ENCODE data around the gene LRRC52. TPM values are rescaled to one million over a fixed set of nuclear protein-coding genes. Genes with fewer than 3 reads are reported as not detected.

The LRRC52 gene
- not detected for total RNA-seq

DNA sequence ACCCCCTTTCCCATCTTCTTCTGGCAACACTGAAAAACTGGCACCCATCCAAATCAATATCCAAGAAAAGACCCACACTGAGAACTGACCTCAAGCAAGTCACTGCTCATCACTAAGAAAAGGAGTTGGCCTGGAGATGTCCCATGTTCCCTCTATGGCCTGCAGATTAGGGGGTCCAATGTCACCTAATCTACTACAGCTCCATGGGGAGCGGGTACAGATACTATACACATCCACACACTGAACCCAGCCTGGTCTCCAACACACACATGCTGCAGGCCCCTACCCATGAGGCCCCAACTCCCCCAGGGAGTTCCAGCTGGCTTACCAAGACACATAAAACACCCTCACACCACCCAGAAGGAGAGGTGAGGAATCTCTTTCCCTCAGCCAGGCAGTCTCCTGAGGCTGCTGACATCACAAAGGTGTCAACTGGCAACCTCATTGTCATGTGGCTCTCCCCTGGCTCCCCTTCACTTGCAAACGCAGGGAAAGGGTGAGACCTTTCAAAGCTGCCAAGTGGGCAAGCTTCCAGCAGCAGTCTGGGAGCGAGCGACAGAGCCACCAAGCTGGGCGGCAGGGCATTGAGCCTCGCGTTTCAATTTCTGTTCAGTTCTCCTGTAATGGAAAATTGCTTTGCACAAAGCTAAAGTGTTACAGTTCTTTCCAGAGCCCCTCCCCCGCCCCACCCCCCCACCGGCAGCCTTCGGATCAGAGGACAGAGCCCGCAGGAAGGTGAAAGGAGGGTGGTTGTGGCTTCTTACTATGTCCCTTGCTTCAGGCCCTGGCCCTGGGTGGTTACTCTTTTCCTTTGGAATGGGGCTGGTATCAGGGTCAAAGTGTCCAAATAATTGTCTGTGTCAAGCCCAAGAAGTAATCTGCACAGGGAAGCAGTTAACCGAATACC is at the start of gene LRRC52:
LRRC52 (plus strand) TSS at position 469 of the 907 bp plus-strand sequence; CDS start at position 766, 297 bp downstream.
- ATAC-seq (no peak), DNase-seq (no peak)
- H3K4me3 Mint-ChIP-seq: no peak within 1 kb of the TSS
- no peaks in the 10 kb centered on the region for H3K9me3 Mint-ChIP-seq
- no peaks in the 10 kb centered on the region for H3K36me3 Mint-ChIP-seq (ENCODE audit: insufficient read depth)
- peaks cover 37% of the 10 kb centered on the region for H3K27me3 Mint-ChIP-seq (ENCODE audit: low read depth)
- H3K4me1 Mint-ChIP-seq (ENCODE audit: low read depth): no peaks in the 10 kb centered on the region

DNA sequence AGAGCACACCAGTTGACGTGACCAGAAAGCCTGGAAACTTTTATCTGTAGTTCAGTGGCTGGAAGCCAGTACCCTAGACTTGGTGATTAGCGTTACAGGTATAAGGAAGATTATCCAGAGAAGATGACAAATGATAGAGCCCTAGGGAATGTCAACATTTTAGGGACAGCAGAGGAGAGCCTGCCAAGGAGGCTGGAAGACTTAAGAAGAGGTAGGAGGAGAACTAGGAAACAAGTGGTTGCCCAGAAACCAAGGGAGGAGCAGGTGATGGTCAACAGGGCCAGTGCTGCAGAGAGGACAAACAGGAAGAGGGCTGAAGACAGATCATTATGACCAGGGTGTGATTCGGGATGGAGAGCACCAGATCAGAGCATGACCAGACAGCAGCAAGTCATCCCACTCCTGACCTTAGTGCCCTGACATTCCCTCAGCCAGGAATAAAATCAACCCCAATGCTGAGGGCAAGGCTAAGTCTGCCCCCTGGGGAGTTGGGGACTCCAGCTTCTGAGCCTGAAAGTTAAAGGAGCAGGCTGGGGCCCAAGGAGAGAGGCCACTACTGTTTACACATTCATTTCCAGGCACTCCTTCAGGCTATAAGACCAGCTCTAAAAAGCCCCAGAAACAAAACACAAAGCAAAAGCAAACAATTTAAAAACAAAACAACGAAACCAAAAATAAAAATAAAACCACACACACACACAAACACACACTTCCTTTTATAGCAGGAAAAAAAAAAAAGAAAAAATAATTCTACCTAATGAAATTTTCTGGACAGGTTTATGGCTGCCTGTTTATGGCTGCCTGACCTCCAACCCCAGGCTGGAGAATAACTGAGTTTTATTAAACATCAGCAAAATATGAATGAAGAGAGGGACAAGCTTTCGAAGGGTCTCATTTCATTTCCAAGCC is 48.6 kb upstream of the LRRC52 start:
- DNase-seq (no peak), ATAC-seq (no peak)
- Mint-ChIP-seq H3K4me1 (ENCODE audit: low read depth) (no peaks in the 10 kb centered on the region), H3K9me3 (no peaks in the 10 kb centered on the region), H3K4me3 (no peak overlapping the region), H3K36me3 (ENCODE audit: insufficient read depth) (no peaks in the 10 kb centered on the region), H3K27me3 (ENCODE audit: low read depth) (peaks cover 8% of the 10 kb centered on the region)

DNA sequence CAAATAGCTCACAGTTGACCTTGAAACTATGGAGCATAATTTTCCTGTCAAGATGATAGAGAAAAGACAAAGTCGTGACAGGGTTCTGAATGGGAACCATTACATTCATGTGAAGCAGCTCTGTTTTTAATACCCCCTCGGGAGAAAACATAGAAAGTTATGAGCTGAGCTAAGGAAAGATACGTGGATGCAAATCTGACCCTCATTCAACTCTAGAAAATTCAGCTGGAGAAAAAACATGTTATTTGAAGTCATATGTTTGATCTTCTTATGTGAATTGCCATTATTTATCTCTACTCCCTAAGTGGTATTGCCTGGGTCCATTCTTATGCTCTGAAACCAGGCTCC is 48.0 kb upstream of the LRRC52 start:
- ATAC-seq: no peak
- no peaks in the 10 kb centered on the region for H3K9me3 Mint-ChIP-seq
- peaks cover 6% of the 10 kb centered on the region for H3K27me3 Mint-ChIP-seq (ENCODE audit: low read depth)
- H3K36me3 Mint-ChIP-seq (ENCODE audit: insufficient read depth): no peaks in the 10 kb centered on the region
- no peaks in the 10 kb centered on the region for H3K4me1 Mint-ChIP-seq (ENCODE audit: low read depth)
- no peak overlapping the region for H3K4me3 Mint-ChIP-seq
- DNase-seq: no peak

DNA sequence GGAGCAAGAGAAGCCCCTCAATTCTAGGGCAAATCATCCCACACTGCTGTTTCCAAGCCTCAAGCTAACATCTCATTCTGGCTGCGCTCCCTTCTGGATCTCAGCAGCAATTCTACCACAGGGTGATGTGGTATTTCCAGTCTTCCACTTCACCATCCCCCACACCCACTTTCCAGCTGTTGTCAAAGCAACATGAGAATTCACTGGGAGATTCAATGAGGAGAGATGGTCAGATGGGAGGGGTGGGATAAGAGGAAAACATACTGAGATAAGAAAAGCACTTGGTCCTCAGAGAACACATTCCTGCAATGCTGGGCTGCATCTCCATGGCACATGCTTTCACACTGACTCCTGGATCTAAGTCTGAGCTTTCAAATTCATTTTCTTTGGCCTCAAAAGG is 47.3 kb upstream of the LRRC52 start:
- no peaks in the 10 kb centered on the region for H3K36me3 Mint-ChIP-seq (ENCODE audit: insufficient read depth)

GRCh38 chr1:165497069-165498013 is 46.5 kb upstream of the LRRC52 start:
- Mint-ChIP-seq H3K4me3 (no peak overlapping the region), H3K9me3 (no peaks in the 10 kb centered on the region), H3K4me1 (ENCODE audit: low read depth) (no peaks in the 10 kb centered on the region), H3K36me3 (ENCODE audit: insufficient read depth) (no peaks in the 10 kb centered on the region), H3K27me3 (ENCODE audit: low read depth) (peaks cover 10% of the 10 kb centered on the region)
- no peak for DNase-seq
- ATAC-seq: no peak

More for the DNA sequence above, 47.3 kb upstream of the LRRC52 start:
- Mint-ChIP-seq H3K4me3 (no peak overlapping the region), H3K9me3 (no peaks in the 10 kb centered on the region), H3K27me3 (ENCODE audit: low read depth) (peaks cover 9% of the 10 kb centered on the region), H3K4me1 (ENCODE audit: low read depth) (no peaks in the 10 kb centered on the region)
- DNase-seq: no peak
- no peak for ATAC-seq

DNA sequence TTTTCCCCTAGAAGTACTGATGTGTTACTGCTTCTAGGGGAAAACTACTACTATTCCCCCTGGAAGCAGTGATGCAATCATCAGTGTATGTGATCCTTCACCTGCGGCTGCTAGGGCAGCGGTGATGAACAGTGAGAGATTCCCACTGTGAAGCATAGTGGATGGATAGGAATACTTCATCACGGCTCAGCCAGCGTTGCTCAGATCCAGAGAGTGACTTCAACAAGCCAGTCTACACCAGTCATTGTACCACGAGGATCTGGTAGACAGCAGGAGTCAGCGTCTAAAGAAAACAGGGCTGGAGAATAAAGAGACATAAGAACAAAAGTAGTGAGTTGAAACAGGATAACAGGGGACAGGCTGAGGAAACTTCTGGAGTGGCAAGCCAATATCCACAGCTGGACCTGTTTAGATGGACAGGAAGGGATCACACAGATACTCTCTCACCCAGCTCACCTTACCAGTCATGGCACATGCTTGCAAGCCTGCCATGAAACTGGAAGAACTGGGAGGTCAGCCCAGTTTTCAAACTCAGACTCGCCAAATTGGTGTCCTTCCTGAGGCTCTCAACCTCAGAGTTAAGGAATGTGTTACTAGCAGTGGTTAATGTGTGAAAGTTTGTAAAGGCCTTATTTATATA is 42.4 kb upstream of the LRRC52 start:
- Mint-ChIP-seq H3K9me3 (no peaks in the 10 kb centered on the region), H3K4me1 (ENCODE audit: low read depth) (no peaks in the 10 kb centered on the region), H3K4me3 (no peak overlapping the region), H3K27me3 (ENCODE audit: low read depth) (peaks cover 6% of the 10 kb centered on the region), H3K36me3 (ENCODE audit: insufficient read depth) (no peaks in the 10 kb centered on the region)
- ATAC-seq (no peak), DNase-seq (no peak)

GRCh38 chr1:165501970-165502348 is 41.8 kb upstream of the LRRC52 start:
- no peaks in the 10 kb centered on the region for H3K9me3 Mint-ChIP-seq
- no peak overlapping the region for H3K4me3 Mint-ChIP-seq
- DNase-seq (no peak), ATAC-seq (no peak)
- peaks cover 6% of the 10 kb centered on the region for H3K27me3 Mint-ChIP-seq (ENCODE audit: low read depth)
- H3K4me1 Mint-ChIP-seq (ENCODE audit: low read depth): no peaks in the 10 kb centered on the region
- no peaks in the 10 kb centered on the region for H3K36me3 Mint-ChIP-seq (ENCODE audit: insufficient read depth)

GRCh38 chr1:165507570-165507969 is 36.2 kb upstream of the LRRC52 start:
- H3K4me1 Mint-ChIP-seq (ENCODE audit: low read depth): no peaks in the 10 kb centered on the region
- ATAC-seq (no peak), DNase-seq (no peak)
- no peaks in the 10 kb centered on the region for H3K9me3 Mint-ChIP-seq
- peaks cover 3% of the 10 kb centered on the region for H3K27me3 Mint-ChIP-seq (ENCODE audit: low read depth)
- no peak overlapping the region for H3K4me3 Mint-ChIP-seq
- no peaks in the 10 kb centered on the region for H3K36me3 Mint-ChIP-seq (ENCODE audit: insufficient read depth)

- no peak overlapping the region for H3K4me3 Mint-ChIP-seq
- ATAC-seq (no peak), DNase-seq (no peak)
- no peaks in the 10 kb centered on the region for H3K9me3 Mint-ChIP-seq
- no peaks in the 10 kb centered on the region for H3K36me3 Mint-ChIP-seq (ENCODE audit: insufficient read depth)
- H3K27me3 Mint-ChIP-seq (ENCODE audit: low read depth): peaks cover 3% of the 10 kb centered on the region
- H3K4me1 Mint-ChIP-seq (ENCODE audit: low read depth): no peaks in the 10 kb centered on the region
Observed at GRCh38 chr1:165508291-165508690, 35.5 kb upstream of the LRRC52 start.

DNA sequence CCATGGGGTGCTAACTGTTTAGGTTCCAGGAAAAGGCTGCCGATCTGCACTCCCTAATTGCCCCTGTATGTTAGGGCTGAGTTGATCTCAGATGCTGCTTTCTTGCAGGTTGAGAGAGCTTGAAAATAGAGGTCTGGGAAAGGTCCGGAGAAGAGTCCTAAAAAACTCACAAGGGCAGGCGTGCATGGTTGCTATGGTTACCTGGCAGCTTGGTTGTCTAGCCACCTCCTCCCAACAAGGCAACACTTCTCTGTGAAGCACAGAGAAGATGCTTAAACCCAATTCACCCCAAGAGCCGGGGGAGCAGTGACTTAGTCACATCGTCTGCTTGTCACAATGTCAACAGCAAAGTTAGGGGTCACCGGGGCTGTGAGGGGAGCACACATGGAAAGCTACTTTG is 31.0 kb upstream of the LRRC52 start:
- H3K36me3 Mint-ChIP-seq (ENCODE audit: insufficient read depth): no peaks in the 10 kb centered on the region
- no peak for DNase-seq
- H3K9me3 Mint-ChIP-seq: no peaks in the 10 kb centered on the region
- H3K27me3 Mint-ChIP-seq (ENCODE audit: low read depth): peaks cover 8% of the 10 kb centered on the region
- ATAC-seq: no peak
- H3K4me3 Mint-ChIP-seq: no peak overlapping the region
- H3K4me1 Mint-ChIP-seq (ENCODE audit: low read depth): no peaks in the 10 kb centered on the region

DNA sequence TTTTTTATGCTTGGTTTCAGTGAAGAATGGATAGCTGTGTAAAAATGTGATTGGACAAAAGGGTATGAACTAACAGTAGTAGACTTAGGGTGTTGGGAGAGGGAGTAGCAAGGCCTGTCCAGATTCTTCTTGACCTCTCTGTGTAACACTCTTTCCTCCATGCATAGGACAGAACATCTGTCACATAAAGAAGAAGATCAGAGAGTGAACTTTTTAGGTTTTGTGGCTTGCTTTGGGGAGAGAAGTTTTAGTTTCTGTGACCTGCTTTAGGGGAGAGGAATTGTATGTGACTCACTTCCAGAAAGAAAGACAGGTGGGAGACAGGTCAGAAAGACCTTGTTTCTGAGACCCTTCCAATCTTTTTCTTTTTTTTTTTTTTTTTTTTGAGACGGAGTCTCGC is 27.3 kb upstream of the LRRC52 start:
- Mint-ChIP-seq H3K4me1 (ENCODE audit: low read depth) (no peaks in the 10 kb centered on the region), H3K4me3 (no peak overlapping the region), H3K27me3 (ENCODE audit: low read depth) (peaks cover 19% of the 10 kb centered on the region), H3K9me3 (peaks cover 5% of the 10 kb centered on the region), H3K36me3 (ENCODE audit: insufficient read depth) (no peaks in the 10 kb centered on the region)
- no peak for DNase-seq
- ATAC-seq: no peak

GRCh38 chr1:165520646-165521045 is 23.2 kb upstream of the LRRC52 start:
- DNase-seq (no peak), ATAC-seq (no peak)
- Mint-ChIP-seq H3K4me3 (no peak overlapping the region), H3K9me3 (peaks cover 12% of the 10 kb centered on the region), H3K36me3 (ENCODE audit: insufficient read depth) (no peaks in the 10 kb centered on the region), H3K27me3 (ENCODE audit: low read depth) (peaks cover 30% of the 10 kb centered on the region), H3K4me1 (ENCODE audit: low read depth) (no peaks in the 10 kb centered on the region)

- H3K36me3 Mint-ChIP-seq (ENCODE audit: insufficient read depth): no peaks in the 10 kb centered on the region
- no peaks in the 10 kb centered on the region for H3K4me1 Mint-ChIP-seq (ENCODE audit: low read depth)
- ATAC-seq (no peak), DNase-seq (no peak)
- H3K4me3 Mint-ChIP-seq: no peak overlapping the region
- peaks cover 12% of the 10 kb centered on the region for H3K9me3 Mint-ChIP-seq
- peaks cover 46% of the 10 kb centered on the region for H3K27me3 Mint-ChIP-seq (ENCODE audit: low read depth)
Observed at GRCh38 chr1:165524639-165525285, 19.0 kb upstream of the LRRC52 start.
